Sigmoid colon (tissue), 4 donors: ENCODE results near the gene KBTBD12.

Experiments used
- EP300 ChIP-seq, 4 donors: sonication (generic); formaldehyde crosslinking; IDR thresholded peaks; one replicate each; pipeline ENCODE4 v1.6.1; 2017; ENCODE audit warnings: antibody characterized with exemption in 4 of 4
- POLR2A ChIP-seq, 2 donors: fragments of 450-650 bp; IDR thresholded peaks; one replicate each; pipeline ENCODE4 v1.6.1; 2016; ENCODE audit warnings: antibody characterized with exemption in 2 of 2, mild to moderate bottlenecking in 2 of 2, moderate library complexity in 2 of 2
- POLR2AphosphoS5 ChIP-seq, 4 donors: sonication (generic); formaldehyde crosslinking; IDR thresholded peaks; one replicate each; pipeline ENCODE4 v1.6.1; 2017; ENCODE audit warnings: antibody characterized with exemption in 4 of 4
- TF ChIP-seq, protein P1 (sequence below), 4 experiments: fragments of 450-650 bp in 3 of 4; fragments of 200-600 bp in 1 of 4; IDR thresholded peaks; one replicate each; pipeline ENCODE4 v1.5.1; 2016 to 2019; ENCODE audit warnings: antibody characterized with exemption in 4 of 4, mild to moderate bottlenecking in 3 of 4, moderate library complexity in 2 of 4

DNA sequence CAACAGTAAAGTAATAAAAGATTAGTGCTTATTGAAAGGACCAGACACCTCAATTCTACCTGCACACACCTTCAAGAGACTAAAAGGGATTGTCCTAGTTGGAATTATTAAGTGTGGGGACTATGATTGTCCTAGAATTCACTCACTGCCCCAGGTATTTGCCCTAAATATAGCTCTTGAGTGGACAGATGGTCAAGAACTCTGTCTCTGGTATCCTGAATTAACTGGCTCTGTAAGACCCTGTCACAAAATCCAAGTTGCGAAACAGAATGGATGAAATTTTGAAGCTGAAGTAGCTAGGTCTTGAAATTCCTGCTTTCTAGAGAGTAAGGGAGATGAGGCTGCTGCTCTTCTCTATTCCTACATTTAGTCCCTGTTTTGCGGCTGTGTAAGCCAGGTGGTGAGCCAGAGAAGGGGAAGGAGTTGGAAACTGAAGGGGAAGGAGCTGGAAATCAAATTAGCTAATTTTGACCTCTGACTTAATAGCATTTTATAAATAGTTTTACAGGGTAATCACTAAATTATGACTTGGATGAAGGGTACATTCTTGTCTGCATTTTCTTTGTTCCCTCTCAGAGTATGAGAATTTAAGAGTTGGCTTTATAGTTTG is 34.5 kb downstream of the KBTBD12 start:
- TF ChIP-seq, protein P1, sequence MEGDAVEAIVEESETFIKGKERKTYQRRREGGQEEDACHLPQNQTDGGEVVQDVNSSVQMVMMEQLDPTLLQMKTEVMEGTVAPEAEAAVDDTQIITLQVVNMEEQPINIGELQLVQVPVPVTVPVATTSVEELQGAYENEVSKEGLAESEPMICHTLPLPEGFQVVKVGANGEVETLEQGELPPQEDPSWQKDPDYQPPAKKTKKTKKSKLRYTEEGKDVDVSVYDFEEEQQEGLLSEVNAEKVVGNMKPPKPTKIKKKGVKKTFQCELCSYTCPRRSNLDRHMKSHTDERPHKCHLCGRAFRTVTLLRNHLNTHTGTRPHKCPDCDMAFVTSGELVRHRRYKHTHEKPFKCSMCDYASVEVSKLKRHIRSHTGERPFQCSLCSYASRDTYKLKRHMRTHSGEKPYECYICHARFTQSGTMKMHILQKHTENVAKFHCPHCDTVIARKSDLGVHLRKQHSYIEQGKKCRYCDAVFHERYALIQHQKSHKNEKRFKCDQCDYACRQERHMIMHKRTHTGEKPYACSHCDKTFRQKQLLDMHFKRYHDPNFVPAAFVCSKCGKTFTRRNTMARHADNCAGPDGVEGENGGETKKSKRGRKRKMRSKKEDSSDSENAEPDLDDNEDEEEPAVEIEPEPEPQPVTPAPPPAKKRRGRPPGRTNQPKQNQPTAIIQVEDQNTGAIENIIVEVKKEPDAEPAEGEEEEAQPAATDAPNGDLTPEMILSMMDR (IDR thresholded peaks at IDR 0.05) = no peak
- TF ChIP-seq POLR2A (IDR thresholded peaks at IDR 0.05) = no peak
- no peak for TF ChIP-seq POLR2AphosphoS5 (IDR thresholded peaks at IDR 0.05)
- TF ChIP-seq EP300 (IDR thresholded peaks at IDR 0.05) = no peak
